Activated effector memory CD4-positive, alpha-beta T cell treated with Interleukin-2 at 50 U/mL for 16 hours (primary cell): ENCODE measurements around the gene PKN1.
"Not testable (repeated sequence)": the region's sequence is repeated elsewhere in the genome, so short reads cannot be mapped to it uniquely, and the experiment has no call there.

Experiments used
- DNase-seq: peaks from one replicate; pipeline ENCODE4 v3.0.0-alpha.2; 2020

PKN1 gene

DNA sequence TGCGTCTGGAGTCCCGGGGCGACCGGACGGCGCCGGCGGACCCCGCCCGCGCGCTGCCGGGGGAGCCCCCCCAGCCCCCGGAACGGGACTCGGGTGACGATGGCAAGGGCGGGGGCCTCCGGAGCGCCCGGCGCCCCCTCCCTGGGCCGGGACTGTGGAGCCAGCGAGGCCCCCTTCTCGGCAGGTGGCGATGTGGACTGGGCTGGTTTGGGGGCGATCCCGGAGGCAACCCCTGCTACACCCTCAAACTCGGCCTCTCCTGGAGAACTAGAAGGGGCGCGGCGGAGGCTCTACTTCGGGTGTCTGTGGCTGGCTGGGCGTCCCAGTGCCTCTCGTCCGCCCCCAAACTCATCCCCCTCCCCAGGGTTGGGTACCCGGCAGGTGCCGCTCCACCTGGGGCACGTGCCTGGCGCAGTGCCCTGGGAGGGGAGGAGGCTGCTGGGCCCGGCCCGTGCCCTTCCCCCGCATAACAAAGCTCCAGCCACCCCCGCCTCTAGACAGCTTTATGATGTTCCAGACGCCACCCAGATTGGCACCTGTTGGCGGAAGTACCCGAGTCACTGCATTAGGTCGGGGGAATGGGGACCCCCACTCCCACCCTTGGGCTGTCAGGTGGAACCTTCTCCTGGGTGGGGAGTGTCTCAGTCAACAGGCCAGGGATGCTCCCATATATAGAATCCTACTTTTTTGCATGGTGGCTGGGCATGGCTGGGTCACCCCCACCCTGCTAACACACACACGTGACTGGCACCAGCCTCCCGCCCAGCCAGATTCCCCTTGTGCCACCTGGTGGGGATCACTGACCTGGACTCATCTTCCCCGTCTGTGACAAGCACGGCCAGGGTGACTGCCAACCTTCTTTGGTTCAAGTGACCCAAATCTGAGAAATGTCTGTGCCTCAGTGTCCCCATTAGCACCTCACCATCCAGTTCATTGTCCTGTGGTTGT lies 722 bp downstream of the PKN1 start:
- DNase-seq: peak; percentile 37

DNA sequence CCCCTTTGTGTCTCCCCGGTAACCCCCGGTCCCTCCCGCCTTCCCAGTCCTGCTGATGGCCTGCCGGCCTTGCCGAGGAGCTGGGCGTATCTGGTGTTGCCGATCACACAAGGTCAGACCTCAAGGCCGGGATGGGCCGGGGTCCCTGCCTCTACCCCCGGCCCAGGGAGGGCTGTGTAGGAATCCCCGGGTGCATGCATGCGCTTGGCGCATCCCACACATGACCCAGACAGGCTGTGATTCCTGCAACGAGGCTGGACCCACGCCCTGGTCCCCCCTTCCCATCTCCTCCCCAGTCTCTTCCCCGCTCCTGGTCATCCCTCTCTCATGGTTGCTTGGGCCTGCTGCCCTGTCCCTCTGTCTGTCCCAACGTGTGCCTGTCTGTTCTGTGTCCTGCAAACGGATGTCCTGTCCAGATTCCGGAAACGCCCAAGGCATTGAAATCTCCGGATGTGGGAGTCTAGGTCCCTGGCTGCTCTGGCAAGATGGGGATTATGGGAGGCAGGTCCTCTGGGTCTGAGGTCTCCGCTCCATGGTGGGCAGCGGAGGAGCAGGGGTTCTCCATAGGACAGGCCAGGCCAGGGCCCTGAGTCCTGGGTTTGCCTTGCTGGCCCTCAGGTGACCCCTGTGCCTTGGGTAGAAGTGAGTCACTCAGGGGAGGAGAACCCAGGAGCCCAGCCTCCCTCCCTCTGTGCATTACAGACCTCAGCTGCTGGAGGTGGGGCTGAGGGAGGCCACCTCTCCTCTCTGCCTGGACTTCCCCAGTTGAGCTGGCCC lies 1.6 kb downstream of the PKN1 start:
- no peak for DNase-seq

DNA sequence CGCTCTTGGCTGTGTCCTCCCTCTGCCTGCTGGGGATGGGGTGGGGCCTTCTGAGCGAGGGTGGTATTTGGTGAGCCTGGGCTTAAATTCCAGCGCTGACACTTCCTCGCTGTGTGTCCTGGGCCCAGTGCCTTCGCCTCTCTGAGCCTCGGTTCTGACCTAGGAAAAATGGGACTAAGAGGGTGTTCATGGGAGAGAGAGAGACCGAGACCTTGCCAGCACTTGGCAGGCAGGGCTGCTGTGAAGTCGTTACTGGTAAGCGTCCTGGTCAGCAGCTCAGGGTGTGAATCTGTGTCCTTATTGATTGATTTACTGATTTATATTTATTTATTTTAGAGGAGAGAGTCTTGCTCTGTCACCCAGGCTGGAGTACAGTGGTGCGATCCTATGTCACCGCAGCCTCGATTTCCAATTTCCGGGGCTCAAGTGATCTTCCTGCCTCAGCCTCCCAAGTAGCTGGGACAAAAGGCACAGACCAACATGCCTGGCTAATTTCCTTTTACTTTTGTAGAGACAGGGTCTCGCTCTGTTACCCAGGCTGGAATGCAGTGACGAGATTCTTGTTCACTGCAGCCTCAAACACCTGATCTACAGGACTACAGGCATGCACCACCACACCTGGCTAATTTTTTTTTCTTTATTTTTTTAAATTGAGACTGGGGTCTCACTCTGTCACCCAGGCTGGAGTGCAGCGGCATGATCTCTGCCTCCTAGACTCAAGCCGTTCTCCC lies 2.4 kb downstream of the PKN1 start:
- DNase-seq: no peak

DNA sequence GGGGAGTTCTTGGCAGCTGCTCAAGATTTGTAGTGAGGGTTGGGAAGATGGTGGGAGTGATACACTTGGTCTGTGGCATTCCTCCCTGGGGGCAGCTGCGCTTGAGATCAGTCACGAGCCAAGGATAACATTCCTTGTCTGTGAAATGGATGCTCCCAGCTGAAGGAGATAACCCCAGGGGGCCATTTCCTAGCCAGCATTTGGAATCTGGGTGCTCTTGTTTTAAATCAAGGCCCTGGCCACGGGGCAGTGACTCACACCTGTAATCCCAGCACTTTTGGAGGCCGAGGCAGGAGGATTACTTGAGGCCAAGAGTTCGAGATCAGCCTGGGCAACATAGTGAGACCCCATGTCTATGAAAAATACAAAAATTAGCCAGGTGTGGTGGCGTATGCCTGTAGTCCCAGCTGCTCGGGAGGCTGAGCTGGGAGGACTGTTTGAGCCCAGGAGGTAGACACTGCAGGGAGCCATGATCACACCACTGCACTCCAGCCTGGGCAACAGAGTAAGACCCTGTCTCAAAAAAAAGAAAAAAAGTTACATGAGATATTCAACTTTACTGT lies 4.6 kb downstream of the PKN1 start:
- no peak for DNase-seq

DNA sequence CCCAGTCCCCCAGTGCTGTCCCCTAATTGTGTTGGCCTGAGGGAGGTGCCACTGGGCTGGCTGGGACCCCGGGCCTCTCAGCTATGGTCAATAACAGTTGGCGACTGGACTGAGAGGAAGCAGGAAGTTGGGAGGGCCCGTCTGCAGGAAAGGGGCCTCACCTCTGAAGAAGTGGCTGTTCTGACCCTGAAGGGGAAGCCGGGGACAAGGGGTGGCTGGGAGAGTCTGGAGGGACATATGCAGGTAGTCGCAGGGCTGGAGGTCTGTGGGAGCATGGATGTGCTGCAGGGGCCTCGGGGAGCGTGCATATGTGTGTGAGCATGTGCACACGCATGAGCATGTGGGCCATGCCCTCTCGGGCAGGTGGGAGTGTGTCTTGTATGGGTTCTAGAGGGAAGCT lies 5.9 kb downstream of the PKN1 start:
- DNase-seq: no peak

DNA sequence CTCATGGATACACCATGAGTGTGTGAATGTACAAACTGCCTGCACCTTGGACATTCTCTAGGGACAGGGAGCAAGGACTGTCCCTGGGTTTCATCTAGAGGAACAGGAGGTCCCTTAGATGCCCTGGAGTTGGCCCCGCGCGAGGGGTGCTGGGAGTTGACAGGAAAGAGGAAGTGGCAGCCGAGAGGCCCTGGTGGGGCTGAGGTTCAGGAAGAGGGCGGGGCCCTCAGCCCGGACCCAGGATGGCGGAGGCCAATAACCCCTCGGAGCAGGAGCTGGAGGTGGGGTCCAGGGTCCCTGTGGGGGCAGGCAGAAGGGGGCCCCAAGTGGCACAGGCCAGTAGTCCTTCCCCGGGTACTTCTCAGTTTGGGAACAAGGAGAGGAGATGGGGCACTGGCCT lies 6.9 kb downstream of the PKN1 start:
- peak; percentile 75 for DNase-seq

DNA sequence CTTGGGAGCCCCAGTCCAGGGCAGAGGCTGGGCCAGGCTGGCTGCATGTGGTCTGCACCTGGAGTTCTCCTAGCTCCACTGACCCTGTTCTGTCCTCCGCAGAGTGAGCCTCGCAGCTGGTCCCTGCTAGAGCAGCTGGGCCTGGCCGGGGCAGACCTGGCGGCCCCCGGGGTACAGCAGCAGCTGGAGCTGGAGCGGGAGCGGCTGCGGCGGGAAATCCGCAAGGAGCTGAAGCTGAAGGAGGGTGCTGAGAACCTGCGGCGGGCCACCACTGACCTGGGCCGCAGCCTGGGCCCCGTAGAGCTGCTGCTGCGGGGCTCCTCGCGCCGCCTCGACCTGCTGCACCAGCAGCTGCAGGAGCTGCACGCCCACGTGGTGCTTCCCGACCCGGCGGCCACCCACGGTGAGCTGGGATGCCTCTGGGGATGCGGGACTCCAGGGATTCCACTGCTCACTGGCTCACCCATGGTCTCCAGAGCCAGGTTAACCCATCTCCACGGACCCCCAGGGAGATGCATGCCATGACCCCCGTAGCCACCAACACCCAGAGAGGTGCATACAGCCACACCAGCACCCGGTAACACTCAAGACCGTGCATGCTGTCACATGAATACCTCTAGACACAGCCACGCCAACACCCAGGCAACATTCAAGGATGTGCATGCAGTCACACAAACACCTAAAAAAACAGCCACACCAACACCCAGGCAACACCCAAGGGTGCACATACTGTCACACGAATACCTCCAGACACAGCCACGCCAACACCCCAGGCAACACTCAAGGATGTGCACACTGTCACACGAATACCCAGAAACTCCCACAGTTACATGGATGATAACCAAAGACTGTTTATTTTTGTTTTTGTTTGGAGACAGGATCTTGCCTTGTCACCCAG lies 8.2 kb downstream of the PKN1 start:
- no peak for DNase-seq

DNA sequence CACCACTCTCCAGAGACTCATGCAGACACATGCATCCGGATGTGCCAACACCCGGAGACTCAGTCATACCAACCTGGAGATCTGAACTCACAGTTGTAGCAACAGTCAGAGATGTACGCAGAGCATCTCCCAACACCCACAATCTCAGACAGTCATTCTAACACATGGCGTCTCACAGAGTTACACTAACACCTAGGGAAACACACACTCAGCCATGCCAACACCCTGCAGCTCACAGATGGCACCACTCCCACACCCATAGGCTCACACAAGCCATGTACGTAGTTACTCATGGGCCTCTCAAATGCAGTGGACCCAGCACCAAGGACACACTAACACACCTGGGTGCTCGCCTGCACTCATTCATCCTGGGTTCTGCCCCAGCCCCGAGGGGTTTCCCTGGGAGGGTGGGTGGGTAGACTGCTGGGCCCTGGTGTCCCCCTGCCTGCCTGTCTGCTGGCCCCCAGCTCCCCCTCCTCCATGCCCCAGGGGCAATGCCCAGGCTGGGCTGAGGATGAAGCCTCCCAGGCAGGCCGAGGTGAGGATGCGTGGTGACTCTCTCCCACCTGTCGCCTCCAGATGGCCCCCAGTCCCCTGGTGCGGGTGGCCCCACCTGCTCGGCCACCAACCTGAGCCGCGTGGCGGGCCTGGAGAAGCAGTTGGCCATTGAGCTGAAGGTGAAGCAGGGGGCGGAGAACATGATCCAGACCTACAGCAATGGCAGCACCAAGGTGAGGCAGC lies 10.0 kb downstream of the PKN1 start:
- no peak for DNase-seq

DNA sequence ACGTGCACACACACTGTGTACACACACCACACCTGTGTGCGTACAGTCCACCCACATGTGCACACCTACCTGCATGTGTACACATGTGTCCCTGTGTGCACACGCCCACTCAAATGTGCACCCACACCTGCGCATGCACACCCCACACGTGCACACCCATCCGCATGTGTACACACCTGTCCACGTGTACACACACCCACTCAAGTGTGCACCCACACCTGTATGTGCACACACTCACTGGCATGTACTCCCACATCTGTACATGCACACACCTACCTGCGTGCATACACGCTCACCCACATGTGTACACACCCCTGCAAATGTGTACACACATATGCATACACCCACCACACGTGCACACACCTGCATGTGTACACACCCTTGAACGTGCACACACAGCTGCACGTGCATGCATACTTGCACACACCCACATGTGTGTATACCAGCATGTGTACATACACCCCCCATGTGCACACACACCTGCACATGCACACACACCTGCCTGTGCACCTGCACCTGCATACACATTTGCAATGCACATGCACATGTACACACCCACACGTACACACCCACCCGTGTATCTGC lies 10.6 kb downstream of the PKN1 start:
- no peak for DNase-seq

DNA sequence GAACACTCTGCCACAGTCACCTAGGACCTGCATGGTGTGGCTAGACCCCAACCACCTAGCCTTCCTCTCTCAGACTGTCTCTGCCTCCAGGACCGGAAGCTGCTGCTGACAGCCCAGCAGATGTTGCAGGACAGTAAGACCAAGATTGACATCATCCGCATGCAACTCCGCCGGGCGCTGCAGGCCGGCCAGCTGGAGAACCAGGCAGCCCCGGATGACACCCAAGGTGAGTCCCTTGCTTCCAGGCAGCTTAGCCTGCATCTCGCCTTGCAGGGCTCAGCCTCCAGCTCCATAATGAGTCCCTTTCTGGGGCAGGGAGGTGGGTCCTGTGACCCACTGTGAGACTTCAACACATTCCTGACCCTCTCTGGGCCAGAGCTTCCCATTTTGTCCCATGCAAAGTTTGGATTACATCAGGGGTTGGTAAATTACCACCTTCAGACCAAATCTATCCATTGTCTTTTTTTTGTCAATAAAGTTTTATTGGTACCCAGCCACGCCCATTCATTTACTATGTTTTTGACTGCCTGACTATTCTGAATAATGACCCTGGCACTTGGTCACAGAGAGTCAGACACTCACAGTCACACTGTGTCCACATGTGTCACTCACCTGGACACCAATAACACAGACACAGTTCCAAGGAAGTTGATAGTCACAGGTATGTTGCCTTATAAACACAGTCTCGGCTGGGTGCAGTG lies 13.4 kb downstream of the PKN1 start:
- DNase-seq: no peak

DNA sequence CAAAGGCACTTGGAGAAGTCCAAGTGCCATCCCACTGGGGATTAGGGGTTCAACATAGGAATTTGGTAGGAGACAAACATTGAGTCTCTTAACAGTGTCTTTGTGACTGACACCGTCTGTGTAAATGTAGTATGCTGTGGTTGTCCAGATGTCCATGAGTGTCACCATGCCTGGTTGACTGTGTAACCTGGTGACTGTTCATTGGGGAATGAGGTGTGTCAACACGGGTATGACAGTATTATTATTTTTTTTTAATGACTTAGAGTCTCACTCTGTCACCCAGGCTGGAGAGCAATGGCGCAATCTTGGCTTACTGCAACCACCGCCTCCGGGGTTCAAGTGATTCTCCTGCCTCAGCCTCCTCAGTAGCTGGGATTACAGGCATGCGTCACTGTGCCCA lies 16.2 kb downstream of the PKN1 start:
- no peak for DNase-seq

DNA sequence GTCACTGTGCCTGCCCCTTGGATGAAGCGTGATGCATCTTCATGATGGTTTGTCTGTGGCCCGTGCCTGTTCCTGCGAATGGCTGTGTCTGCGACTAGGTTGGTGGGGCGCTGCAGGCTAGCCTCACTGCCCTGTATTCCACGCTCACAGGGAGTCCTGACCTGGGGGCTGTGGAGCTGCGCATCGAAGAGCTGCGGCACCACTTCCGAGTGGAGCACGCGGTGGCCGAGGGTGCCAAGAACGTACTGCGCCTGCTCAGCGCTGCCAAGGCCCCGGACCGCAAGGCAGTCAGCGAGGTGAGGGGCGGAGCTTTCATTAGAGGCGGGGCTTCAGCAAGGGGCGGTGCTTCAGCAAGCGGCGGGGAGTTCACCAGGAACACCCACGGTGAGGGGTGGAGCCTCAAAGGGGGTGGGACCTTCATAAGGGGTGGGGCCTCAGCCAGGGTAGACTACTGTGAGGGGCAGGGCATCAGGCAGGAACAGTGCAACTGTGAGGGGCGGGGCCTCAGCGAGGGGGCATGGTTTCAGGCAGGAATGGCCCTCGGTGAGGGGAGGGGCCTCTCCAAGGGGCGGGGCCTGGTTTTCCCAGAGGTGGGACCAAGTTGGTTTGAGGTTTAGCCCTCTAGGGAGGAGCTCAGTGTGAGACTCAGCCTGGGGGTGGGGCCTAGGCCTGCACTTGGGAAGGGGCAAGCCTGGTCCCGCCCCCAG lies 17.2 kb downstream of the PKN1 start:
- DNase-seq: peak; percentile 23

DNA sequence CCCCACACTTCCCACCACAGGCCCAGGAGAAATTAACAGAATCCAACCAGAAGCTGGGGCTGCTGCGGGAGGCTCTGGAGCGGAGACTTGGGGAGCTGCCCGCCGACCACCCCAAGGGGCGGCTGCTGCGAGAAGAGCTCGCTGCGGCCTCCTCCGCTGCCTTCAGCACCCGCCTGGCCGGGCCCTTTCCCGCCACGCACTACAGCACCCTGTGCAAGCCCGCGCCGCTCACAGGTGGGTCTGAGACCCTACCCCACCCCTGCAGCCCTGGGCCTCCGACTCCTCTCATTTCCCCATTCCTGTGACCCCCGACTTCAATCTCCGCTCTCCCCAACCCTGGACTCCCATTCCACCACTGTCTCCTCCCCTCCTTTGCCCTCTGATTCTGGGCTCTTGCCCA lies 17.8 kb downstream of the PKN1 start:
- no peak for DNase-seq

DNA sequence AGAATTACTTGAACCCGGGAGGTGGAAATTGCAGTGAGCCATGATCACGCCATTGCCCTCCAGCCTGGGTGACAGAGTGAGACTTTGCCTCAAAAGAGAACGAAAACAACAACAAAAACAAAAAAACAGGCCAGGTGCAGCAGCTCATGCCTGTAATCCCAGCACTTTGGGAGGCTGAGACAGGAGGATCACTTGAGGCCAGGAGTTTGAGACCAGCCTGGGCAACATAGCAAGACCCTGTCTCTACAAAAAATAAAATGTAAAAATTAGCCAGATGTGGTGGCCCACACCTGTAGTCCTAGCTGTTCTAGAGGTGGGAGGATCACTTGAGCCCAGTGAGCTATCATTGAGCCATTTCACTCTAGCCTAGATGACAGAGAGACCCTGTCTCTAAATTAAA lies 19.2 kb downstream of the PKN1 start:
- DNase-seq: not testable (repeated sequence)

DNA sequence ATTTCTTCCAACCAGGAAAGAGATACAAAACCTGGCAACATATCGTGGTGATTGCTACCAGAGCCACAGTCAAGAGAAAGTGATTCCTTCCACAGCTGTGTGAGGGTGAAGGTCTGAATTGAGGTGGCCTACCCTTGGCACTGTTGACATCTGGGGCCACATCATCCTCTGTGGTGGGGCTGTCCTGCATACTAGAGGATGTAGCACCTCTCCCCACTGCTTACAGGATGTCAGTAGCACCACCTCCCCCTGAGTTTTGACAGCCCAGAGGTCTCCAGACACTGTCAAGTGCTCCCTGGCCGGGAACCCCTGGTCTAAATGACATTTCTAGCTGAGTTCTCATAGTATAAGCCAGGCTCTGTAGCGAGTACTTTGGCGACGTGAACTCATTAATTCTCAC lies 26.6 kb downstream of the PKN1 start:
- DNase-seq: no peak

DNA sequence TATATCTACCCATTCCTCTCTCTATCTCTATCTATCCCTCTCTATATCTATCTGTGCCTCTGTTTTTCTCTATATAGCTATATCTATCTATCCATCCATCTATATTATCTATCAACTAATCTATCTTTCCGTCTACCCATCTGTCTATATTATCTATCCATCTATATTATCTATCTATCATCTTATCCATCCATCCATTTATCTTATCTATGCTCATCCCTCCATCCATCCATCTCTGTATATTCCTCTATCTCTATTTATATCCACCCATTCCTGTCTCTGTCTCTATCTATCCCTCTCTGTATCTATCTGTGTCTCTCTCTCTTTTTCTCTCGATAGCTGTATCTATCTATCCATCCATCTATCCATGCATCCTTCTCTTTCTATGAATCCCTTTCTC lies 27.8 kb downstream of the PKN1 start:
- no peak for DNase-seq

DNA sequence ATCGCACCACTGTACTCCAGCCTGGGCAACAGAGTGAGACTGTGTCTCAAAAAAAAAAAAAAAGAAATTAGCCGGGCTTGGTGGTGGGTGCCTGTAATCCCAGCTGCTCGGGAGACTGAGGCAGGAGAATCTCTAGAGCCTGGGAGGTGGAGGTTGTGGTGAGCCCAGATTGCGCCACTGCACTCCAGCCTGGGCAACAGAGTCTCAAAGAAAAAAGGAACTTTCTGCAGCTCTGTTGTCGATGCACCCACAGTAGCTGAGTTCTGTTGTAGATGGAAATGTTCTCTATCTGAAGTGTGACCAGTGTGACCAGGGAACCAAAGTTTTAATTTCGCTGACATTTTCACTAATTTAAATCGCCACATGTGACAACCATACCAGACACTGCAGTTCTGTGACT lies 29.3 kb downstream of the PKN1 start:
- DNase-seq: not testable (repeated sequence)

DNA sequence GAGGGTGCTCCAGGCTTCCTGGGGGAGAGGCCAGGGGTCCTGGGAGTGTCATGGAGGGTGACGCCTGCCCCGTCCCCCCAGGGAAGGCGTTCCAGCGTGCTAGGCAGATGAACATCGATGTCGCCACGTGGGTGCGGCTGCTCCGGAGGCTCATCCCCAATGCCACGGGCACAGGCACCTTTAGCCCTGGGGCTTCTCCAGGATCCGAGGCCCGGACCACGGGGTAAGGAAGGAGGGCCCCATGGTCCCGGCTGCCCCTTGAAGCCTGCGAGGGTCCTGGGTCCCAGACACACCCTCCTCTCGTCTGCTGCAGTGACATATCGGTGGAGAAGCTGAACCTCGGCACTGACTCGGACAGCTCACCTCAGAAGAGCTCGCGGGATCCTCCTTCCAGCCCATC lies 30.6 kb downstream of the PKN1 start:
- no peak for DNase-seq

DNA sequence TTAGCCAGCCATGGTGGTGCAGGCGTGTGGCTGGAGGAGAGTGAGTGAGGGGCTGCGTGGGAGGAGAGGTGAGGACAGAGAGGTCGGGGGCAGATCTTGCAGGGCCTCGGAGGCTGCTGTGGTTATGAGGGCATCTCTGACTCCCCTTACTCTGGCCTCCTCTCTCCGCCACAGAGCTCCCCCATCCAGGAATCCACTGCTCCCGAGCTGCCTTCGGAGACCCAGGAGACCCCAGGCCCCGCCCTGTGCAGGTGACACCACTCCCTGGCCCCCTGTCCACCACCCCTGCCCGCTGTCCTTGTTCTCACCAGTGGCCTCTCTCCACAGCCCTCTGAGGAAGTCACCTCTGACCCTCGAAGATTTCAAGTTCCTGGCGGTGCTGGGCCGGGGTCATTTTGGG lies 34.3 kb downstream of the PKN1 start:
- no peak for DNase-seq

DNA sequence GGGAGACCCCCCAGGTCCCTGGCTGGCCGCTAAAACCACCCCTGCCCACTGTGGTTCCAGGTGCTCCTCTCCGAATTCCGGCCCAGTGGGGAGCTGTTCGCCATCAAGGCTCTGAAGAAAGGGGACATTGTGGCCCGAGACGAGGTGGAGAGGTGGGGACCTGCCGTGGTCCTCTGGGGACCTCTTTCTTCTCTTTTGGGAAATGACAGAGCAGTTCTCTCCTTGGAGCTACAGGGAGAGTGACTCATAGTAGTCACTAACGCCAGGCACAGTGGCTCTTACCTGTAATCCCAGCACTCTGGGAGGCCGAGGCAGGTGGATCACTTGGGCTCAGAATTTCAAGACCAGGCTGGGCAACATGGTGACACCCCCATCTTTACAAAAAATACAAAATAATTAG lies 34.7 kb downstream of the PKN1 start:
- no peak for DNase-seq
